PC-3 (cell line): ENCODE measurements around the gene NIN. TPM values are rescaled to one million over a fixed set of nuclear protein-coding genes. Genes with fewer than 3 reads are reported as not detected.

Experiments used
- ATAC-seq: fragments of 200-7000 bp; cut with Tn5 transposase; 2 replicates; pipeline ENCODE4 v1.9.1; 2020; ENCODE audit warnings: mild to moderate bottlenecking, moderate library complexity
- BruUV-seq: library from RNA; stranded (reverse); fragments of 400-500 nt; replicated peaks from 2 replicates; lab custom pipeline; 2021; lab: Mats Ljungman, UMichigan
- CTCF ChIA-PET: fragments of 300-600 bp; sonication (Branson Sonifier 250); formaldehyde crosslinking; loops from one replicate; lab custom pipeline; 2022; ENCODE audit warnings: antibody characterized with exemption; lab: Charles Lee
- POLR2A ChIA-PET: fragments of 300-600 bp; sonication (Branson Sonifier 250); formaldehyde crosslinking; loops from one replicate; lab custom pipeline; 2022; ENCODE audit warnings: antibody characterized with exemption; ENCODE audit not compliant: unreplicated experiment; lab: Charles Lee
- DNase-seq: peaks from one replicate; pipeline ENCODE4 v3.0.0-alpha.2; 2015
- H2AFZ ChIP-seq: fragments of 300-600 bp; sonication (generic); 2 replicates; pipeline ENCODE4 v1.6.0; 2016; ENCODE audit warnings: antibody characterized with exemption, low read length
- H3F3A ChIP-seq: fragments of 300-600 bp; sonication (generic); one replicate; pipeline ENCODE4 v1.6.0; 2017; ENCODE audit warnings: antibody characterized with exemption, low read length, control low read depth, mild to moderate bottlenecking; ENCODE audit not compliant: unreplicated experiment
- H3K27ac ChIP-seq: fragments of 300-600 bp; sonication (generic); 2 replicates; pipeline ENCODE4 v1.5.1; 2016; ENCODE audit warnings: mild to moderate bottlenecking, low read length
- H3K27me3 ChIP-seq: fragments of 300-600 bp; sonication (generic); 2 replicates; pipeline ENCODE4 v1.6.1; 2016; ENCODE audit warnings: low read length, mixed read lengths
- H3K36me3 ChIP-seq: fragments of 300-600 bp; sonication (generic); 2 replicates; pipeline ENCODE4 v1.6.1; 2016; ENCODE audit warnings: low read depth, mixed run types, low read length, mixed read lengths
- H3K4me1 ChIP-seq: fragments of 300-600 bp; sonication (generic); 2 replicates; pipeline ENCODE4 v1.5.1; 2016; ENCODE audit warnings: low read length; ENCODE audit not compliant: insufficient read depth
- H3K4me2 ChIP-seq: fragments of 300-600 bp; sonication (generic); 2 replicates; pipeline ENCODE4 v1.6.0; 2016; ENCODE audit warnings: low read length
- H3K4me3 ChIP-seq: fragments of 300-600 bp; sonication (generic); 2 replicates; pipeline ENCODE4 v1.5.1; 2016; ENCODE audit warnings: mild to moderate bottlenecking, low read length, mixed read lengths
- H3K79me2 ChIP-seq: fragments of 300-600 bp; sonication (generic); 2 replicates; pipeline ENCODE4 v1.6.1; 2017; ENCODE audit warnings: low read length, mixed read lengths
- H3K9ac ChIP-seq: fragments of 300-600 bp; sonication (generic); 2 replicates; pipeline ENCODE4 v1.6.0; 2016; ENCODE audit warnings: mild to moderate bottlenecking, low read length
- H3K9me2 ChIP-seq: fragments of 300-600 bp; sonication (generic); replicated peaks from 2 replicates; pipeline ENCODE4 v1.6.1; 2016; ENCODE audit warnings: mixed run types, low read length, mixed read lengths
- H3K9me3 ChIP-seq: fragments of 300-600 bp; sonication (generic); 2 replicates; pipeline ENCODE4 v1.6.1; 2016; ENCODE audit warnings: low read length, mixed read lengths
- H4K20me1 ChIP-seq: fragments of 300-600 bp; sonication (generic); 2 replicates; pipeline ENCODE4 v1.6.1; 2016; ENCODE audit warnings: low read length, mixed read lengths
- EZH2 ChIP-seq: fragments of 300-600 bp; sonication (generic); IDR thresholded peaks from one replicate; pipeline ENCODE4 v1.6.1; 2017; ENCODE audit warnings: antibody characterized with exemption, mild to moderate bottlenecking, low read length; ENCODE audit not compliant: unreplicated experiment
- EZH2phosphoT487 ChIP-seq: fragments of 300-600 bp; sonication (generic); IDR thresholded peaks from 2 replicates; pipeline ENCODE4 v1.6.1; 2018; ENCODE audit warnings: mild to moderate bottlenecking, antibody characterized with exemption, low read length, borderline replicate concordance
- intact Hi-C: fragments of 100-400 bp; cut with micrococcal nuclease; formaldehyde crosslinking; loops from 2 replicates; pipeline ENCODE4 v1.9.0; 2023
- total RNA-seq: library from RNA; depleted of rRNA; stranded (reverse); fragments of >200 nt; gene quantifications from 2 replicates; pipeline ENCODE4 v1.2.3, GENCODE V29; 2014
- TF ChIP-seq, protein P1 (sequence below): fragments of 300-600 bp; sonication (generic); conservative IDR thresholded peaks from 2 replicates; pipeline ENCODE4 v1.5.1; 2017; ENCODE audit warnings: antibody characterized with exemption, low read depth, mild to moderate bottlenecking, low read length

The NIN gene
- total RNA-seq, 1 experiment from 2014 or later = 34.3 TPM

DNA sequence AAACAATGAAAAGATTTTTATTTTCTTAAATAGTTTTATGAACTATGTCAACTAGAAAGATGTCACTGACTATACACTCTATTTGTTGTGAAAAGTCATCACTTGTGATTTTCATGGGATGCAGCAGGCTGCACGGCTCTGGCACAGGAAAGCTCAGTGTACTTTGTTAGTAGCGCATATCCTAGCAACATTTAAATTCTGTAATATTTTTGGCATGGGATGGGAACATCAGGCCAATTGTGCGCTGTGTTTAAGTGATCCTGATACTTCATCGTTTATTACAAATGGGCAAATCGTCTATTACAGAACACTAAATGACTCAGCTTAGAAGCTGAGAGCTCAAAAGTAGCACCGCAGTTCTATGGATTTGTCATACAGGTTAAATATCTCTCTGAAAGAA, 102.1 kb downstream of the NIN start:
- no peak for TF ChIP-seq EZH2
- TF ChIP-seq, protein P1, sequence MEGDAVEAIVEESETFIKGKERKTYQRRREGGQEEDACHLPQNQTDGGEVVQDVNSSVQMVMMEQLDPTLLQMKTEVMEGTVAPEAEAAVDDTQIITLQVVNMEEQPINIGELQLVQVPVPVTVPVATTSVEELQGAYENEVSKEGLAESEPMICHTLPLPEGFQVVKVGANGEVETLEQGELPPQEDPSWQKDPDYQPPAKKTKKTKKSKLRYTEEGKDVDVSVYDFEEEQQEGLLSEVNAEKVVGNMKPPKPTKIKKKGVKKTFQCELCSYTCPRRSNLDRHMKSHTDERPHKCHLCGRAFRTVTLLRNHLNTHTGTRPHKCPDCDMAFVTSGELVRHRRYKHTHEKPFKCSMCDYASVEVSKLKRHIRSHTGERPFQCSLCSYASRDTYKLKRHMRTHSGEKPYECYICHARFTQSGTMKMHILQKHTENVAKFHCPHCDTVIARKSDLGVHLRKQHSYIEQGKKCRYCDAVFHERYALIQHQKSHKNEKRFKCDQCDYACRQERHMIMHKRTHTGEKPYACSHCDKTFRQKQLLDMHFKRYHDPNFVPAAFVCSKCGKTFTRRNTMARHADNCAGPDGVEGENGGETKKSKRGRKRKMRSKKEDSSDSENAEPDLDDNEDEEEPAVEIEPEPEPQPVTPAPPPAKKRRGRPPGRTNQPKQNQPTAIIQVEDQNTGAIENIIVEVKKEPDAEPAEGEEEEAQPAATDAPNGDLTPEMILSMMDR = no peak
- TF ChIP-seq EZH2phosphoT487 = no peak
- Histone ChIP-seq H3K79me2 (no peaks in the 10 kb centered on the region), H2AFZ (no peak overlapping the region), H3K27me3 (no peaks in the 10 kb centered on the region), H3F3A (no peaks in the 10 kb centered on the region), H3K4me2 (no peak overlapping the region), H3K4me3 (no peak overlapping the region), H3K9ac (no peak overlapping the region), H3K9me2 (no peaks in the 10 kb centered on the region), H3K4me1 (peaks cover 21% of the 10 kb centered on the region), H4K20me1 (no peaks in the 10 kb centered on the region), H3K27ac (no peak overlapping the region), H3K9me3 (no peaks in the 10 kb centered on the region), H3K36me3 (peaks cover 44% of the 10 kb centered on the region)
- ChIA-PET CTCF (no interaction called here), POLR2A (no interaction called here)
- BruUV-seq = no TSS peak
- DNase-seq (no peak), ATAC-seq (no peak; the same call in 1 of the 2 replicates)
- intact Hi-C loops = loop anchor here (5.0 kb wide), 1 partner anchor 133 kb away; no protein-coding TSS in a partner anchor

DNA sequence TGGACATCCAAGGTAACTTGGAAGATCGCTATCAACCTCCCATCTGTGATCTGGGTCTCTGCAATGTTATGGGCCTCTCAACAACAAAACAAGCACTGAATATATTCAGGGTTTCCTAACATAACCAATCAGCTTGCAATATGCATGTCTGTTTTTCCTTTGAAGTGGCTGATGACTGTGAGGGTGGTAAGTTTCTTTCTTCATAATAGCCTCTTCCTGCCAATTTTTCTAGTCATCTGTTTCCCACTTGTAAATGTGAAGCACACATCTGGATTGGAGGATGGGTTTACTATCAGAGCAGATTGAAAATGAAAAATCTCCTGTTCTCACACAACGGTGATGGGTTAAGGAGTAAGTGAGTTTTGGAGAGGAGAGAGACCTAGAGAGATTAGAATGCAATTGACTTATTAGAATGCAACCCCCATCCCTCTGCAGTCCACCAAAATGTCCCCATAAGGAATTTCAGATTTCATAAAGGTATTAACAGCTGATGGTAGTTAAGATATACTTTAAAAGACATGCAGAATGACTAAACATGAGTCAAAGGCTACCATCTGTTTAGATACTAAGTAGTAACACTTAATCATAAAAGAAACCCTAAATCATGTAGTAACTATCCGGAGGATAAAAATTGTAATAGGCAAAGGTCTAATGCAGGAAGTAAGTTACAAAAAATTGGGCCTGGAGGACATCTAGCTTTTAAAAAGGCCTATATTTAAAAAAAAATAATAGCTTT, 104.4 kb downstream of the NIN start:
- no peaks in the 10 kb centered on the region for H3K9me3 ChIP-seq
- H3K4me2 ChIP-seq = peak overlapping the region; percentile 26
- H3K9ac ChIP-seq = no peak overlapping the region
- H3K27me3 ChIP-seq = no peaks in the 10 kb centered on the region
- BruUV-seq = no TSS peak
- H3K27ac ChIP-seq = peak overlapping the region; percentile 48
- CTCF ChIA-PET = interaction anchor here (0.5 to 1.0 kb wide), 3 partner anchors 47 to 205 kb away, joined by 3 to 6 read pairs (median 4); no protein-coding TSS in a partner anchor
- no peak overlapping the region for H2AFZ ChIP-seq
- ATAC-seq = peak; percentile 91
- no peaks in the 10 kb centered on the region for H3K9me2 ChIP-seq
- peak; percentile 77 for DNase-seq
- no peak overlapping the region for H3K4me3 ChIP-seq
- H3K4me1 ChIP-seq = peaks cover 21% of the 10 kb centered on the region
- intact Hi-C loops = loop anchor here (1.0 to 5.0 kb wide), 2 partner anchors 126 to 136 kb away; no protein-coding TSS in a partner anchor
- no peaks in the 10 kb centered on the region for H3F3A ChIP-seq
- TF ChIP-seq EZH2 (no peak), EZH2phosphoT487 (no peak)
- TF ChIP-seq, protein P1 = no peak
- no peaks in the 10 kb centered on the region for H4K20me1 ChIP-seq
- POLR2A ChIA-PET = interaction anchor here (0.5 to 0.8 kb wide), 7 partner anchors 14 to 924 kb away, joined by 3 to 21 read pairs (median 4); partner anchors contain the start of gene ATL1
- H3K36me3 ChIP-seq = peaks cover 43% of the 10 kb centered on the region
- no peaks in the 10 kb centered on the region for H3K79me2 ChIP-seq

DNA sequence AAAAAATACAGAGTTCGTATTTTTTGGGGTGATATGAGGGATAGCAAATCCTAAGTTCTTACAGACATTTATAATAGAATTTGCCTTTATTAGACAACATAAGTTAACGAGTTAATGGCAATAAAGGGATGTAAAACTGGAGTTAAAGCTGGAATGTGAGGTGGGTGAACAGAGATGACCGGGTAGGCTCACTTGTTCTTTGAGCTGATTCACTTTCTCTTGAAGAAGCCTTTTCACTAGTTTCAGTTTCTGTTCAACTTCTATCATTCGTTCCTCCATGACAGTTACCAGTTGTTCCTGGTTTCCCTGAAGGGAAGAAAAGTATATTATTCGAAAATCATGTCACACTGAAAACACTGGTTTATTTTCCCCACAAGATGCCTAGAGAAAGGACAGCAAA, 105.2 kb downstream of the NIN start:
- Histone ChIP-seq H3K4me1 (peaks cover 21% of the 10 kb centered on the region), H3K36me3 (peaks cover 43% of the 10 kb centered on the region)
- POLR2A ChIA-PET = interaction anchor here (0.6 kb wide), 1 partner anchor 23 kb away, joined by 4 read pairs; no protein-coding TSS in a partner anchor

More for the DNA sequence above, 105.2 kb downstream of the NIN start:
- DNase-seq (no peak), ATAC-seq (no peak)
- H3K9me3 ChIP-seq = no peaks in the 10 kb centered on the region
- peak overlapping the region; percentile 26; the same call in 1 of the 2 replicates for H3K4me2 ChIP-seq
- H3K27me3 ChIP-seq = no peaks in the 10 kb centered on the region
- BruUV-seq = no TSS peak
- no peaks in the 10 kb centered on the region for H3K9me2 ChIP-seq
- no peaks in the 10 kb centered on the region for H3F3A ChIP-seq
- CTCF ChIA-PET = no interaction called here
- H3K79me2 ChIP-seq = no peaks in the 10 kb centered on the region
- TF ChIP-seq, protein P1 = no peak
- TF ChIP-seq EZH2 = no peak
- no peak for TF ChIP-seq EZH2phosphoT487
- H3K9ac ChIP-seq = no peak overlapping the region
- H3K4me3 ChIP-seq = no peak overlapping the region
- intact Hi-C loops = loop anchor here (1.0 to 5.0 kb wide), 2 partner anchors 125 to 137 kb away; no protein-coding TSS in a partner anchor
- H4K20me1 ChIP-seq = no peaks in the 10 kb centered on the region
- no peak overlapping the region for H2AFZ ChIP-seq
- H3K27ac ChIP-seq = peak overlapping the region; percentile 48
